ENCODE data around the gene CACNA1F. TPM values are rescaled to one million over a fixed set of nuclear protein-coding genes. Genes with fewer than 3 reads are reported as not detected.
A peak's percentile ranks its signal among the peaks of the same experiment; 100 is the strongest.

CACNA1F gene
- total RNA-seq, 1 experiment from 2014 or later: not detected

GRCh38 chrX:49166914-49167739 is 66.0 kb downstream of the CACNA1F start:
- TF ChIP-seq, protein P1, sequence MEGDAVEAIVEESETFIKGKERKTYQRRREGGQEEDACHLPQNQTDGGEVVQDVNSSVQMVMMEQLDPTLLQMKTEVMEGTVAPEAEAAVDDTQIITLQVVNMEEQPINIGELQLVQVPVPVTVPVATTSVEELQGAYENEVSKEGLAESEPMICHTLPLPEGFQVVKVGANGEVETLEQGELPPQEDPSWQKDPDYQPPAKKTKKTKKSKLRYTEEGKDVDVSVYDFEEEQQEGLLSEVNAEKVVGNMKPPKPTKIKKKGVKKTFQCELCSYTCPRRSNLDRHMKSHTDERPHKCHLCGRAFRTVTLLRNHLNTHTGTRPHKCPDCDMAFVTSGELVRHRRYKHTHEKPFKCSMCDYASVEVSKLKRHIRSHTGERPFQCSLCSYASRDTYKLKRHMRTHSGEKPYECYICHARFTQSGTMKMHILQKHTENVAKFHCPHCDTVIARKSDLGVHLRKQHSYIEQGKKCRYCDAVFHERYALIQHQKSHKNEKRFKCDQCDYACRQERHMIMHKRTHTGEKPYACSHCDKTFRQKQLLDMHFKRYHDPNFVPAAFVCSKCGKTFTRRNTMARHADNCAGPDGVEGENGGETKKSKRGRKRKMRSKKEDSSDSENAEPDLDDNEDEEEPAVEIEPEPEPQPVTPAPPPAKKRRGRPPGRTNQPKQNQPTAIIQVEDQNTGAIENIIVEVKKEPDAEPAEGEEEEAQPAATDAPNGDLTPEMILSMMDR (conservative IDR thresholded peaks at IDR 0.05): no peak
- no peak for TF ChIP-seq EZH2 (IDR thresholded peaks at IDR 0.05; ENCODE audit: low read depth)
- Histone ChIP-seq H3K27me3 (ENCODE audit: insufficient read depth, low read depth) (no peaks in the 10 kb centered on the region), H4K20me1 (ENCODE audit: insufficient read depth) (no peaks in the 10 kb centered on the region), H3K9me2 (ENCODE audit: insufficient read depth) (no peaks in the 10 kb centered on the region), H3K27ac (no peak overlapping the region), H3K4me2 (no peak overlapping the region), H3K36me3 (ENCODE audit: low read depth) (no peaks in the 10 kb centered on the region), H2AFZ (no peak overlapping the region), H3K79me2 (ENCODE audit: low read depth) (no peaks in the 10 kb centered on the region), H3K9me3 (ENCODE audit: insufficient read depth, low read depth) (no peaks in the 10 kb centered on the region), H3K4me3 (no peak overlapping the region), H3F3A (ENCODE audit: insufficient read depth, low read depth) (no peaks in the 10 kb centered on the region), H3K4me1 (replicated peaks; ENCODE audit: insufficient read depth) (no peaks in the 10 kb centered on the region)
- CTCF ChIA-PET: interaction anchor here (0.5 kb wide), 1 partner anchor 26 kb away, joined by 3 read pairs; no protein-coding TSS in a partner anchor
- POLR2A ChIA-PET (ENCODE audit: unreplicated experiment): interaction anchor here (0.6 kb wide), 2 partner anchors 23 to 26 kb away, joined by 4 to 12 read pairs; no protein-coding TSS in a partner anchor
- BruUV-seq (replicated peaks): TSS peak; percentile 18
- intact Hi-C loops (cut with micrococcal nuclease; ENCODE audit: unreplicated experiment): loop anchor here (2.0 kb wide), 1 partner anchor 18 kb away; no protein-coding TSS in a partner anchor
- DNase-seq: peak in 1 of 2 experiments; percentile 51

- Histone ChIP-seq H3K4me2 (no peak overlapping the region), H3K9me2 (ENCODE audit: insufficient read depth) (no peaks in the 10 kb centered on the region), H3K4me3 (no peak overlapping the region), H2AFZ (no peak overlapping the region), H3K9me3 (ENCODE audit: insufficient read depth, low read depth) (no peaks in the 10 kb centered on the region), H3K27me3 (ENCODE audit: insufficient read depth, low read depth) (no peaks in the 10 kb centered on the region), H3K79me2 (ENCODE audit: low read depth) (no peaks in the 10 kb centered on the region), H3F3A (ENCODE audit: insufficient read depth, low read depth) (no peaks in the 10 kb centered on the region), H3K4me1 (replicated peaks; ENCODE audit: insufficient read depth) (no peaks in the 10 kb centered on the region), H3K36me3 (ENCODE audit: low read depth) (no peaks in the 10 kb centered on the region), H3K27ac (no peak overlapping the region), H4K20me1 (ENCODE audit: insufficient read depth) (no peaks in the 10 kb centered on the region)
- no peak for TF ChIP-seq EZH2 (IDR thresholded peaks at IDR 0.05; ENCODE audit: low read depth)
- TF ChIP-seq, protein P1 (conservative IDR thresholded peaks at IDR 0.05): no peak
- no peak for DNase-seq
- intact Hi-C loops (cut with micrococcal nuclease; ENCODE audit: unreplicated experiment): loop anchor here (2.0 kb wide), 1 partner anchor 19 kb away; no protein-coding TSS in a partner anchor
- no TSS peak for BruUV-seq (replicated peaks)
- CTCF ChIA-PET: no interaction called here
- POLR2A ChIA-PET (ENCODE audit: unreplicated experiment): interaction anchor here (0.6 kb wide), 1 partner anchor 27 kb away, joined by 4 read pairs; no protein-coding TSS in a partner anchor
Measured at GRCh38 chrX:49165901-49166881, 66.9 kb downstream of the CACNA1F start.
